ENCODE measurements around the gene KIF11. TPM values are rescaled to one million over a fixed set of nuclear protein-coding genes. Genes with fewer than 3 reads are reported as not detected.

Gene KIF11
- total and polyA plus RNA-seq, 2 experiments from 2014 or later, result 26.1 to 56.7 TPM

DNA sequence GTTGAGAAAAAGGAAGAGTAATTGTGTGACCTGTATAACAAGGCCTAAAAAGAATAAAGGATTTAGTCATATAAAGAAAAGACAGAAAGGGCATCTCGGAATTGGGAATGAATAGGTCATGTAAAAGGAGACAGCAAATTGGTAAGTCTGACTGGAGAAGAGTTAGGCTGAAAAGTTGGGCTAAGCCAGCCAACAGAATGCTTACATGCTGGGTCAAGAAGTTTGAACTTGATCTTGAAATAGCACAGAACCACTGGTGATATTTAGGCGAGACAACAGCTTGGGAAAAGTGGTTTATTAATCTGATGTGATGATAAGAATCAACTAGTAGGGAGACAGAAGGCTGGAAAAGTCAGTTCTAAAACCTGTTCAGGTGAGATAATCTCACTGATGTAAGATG is 23.9 kb upstream of the KIF11 start:
- H3K4me2 ChIP-seq, result no peak overlapping the region
- peaks cover 3% of the 10 kb centered on the region; the same call in 1 of the 2 replicates for H3F3A ChIP-seq (replicated peaks; ENCODE audit: low read depth)
- H3K4me3 ChIP-seq, result no peak overlapping the region
- peaks cover 25% of the 10 kb centered on the region for H3K36me3 Mint-ChIP-seq (ENCODE audit: low read depth)
- no peak overlapping the region for H3K27ac ChIP-seq (ENCODE audit: low read depth)
- ATAC-seq, result no peak
- no peaks in the 10 kb centered on the region for H3K36me3 ChIP-seq (ENCODE audit: insufficient read depth)
- peaks cover 9% of the 10 kb centered on the region for H3K27me3 ChIP-seq (ENCODE audit: insufficient read depth)
- peaks cover 2% of the 10 kb centered on the region for H3K27me3 Mint-ChIP-seq (ENCODE audit: insufficient read depth, low read depth, poor library complexity)
- peaks cover 17% of the 10 kb centered on the region for H3K4me1 ChIP-seq (ENCODE audit: insufficient read depth)
- no peak overlapping the region for H2AFZ ChIP-seq
- H3K4me1 Mint-ChIP-seq, result peaks cover 25% of the 10 kb centered on the region
- H3K9me3 Mint-ChIP-seq, result no peaks in the 10 kb centered on the region
- H3K9me2 ChIP-seq (ENCODE audit: insufficient read depth), result no peaks in the 10 kb centered on the region
- no peak overlapping the region for H3K4me3 Mint-ChIP-seq
- peaks cover 29% of the 10 kb centered on the region for H4K20me1 ChIP-seq (replicated peaks; ENCODE audit: insufficient read depth)
- DNase-seq (ENCODE audit: low spot score), result no peak
- peaks cover 90% of the 10 kb centered on the region for H3K79me2 ChIP-seq (replicated peaks; ENCODE audit: insufficient read depth)
- H3K27ac Mint-ChIP-seq, result no peak overlapping the region
- TF ChIP-seq, protein P1, sequence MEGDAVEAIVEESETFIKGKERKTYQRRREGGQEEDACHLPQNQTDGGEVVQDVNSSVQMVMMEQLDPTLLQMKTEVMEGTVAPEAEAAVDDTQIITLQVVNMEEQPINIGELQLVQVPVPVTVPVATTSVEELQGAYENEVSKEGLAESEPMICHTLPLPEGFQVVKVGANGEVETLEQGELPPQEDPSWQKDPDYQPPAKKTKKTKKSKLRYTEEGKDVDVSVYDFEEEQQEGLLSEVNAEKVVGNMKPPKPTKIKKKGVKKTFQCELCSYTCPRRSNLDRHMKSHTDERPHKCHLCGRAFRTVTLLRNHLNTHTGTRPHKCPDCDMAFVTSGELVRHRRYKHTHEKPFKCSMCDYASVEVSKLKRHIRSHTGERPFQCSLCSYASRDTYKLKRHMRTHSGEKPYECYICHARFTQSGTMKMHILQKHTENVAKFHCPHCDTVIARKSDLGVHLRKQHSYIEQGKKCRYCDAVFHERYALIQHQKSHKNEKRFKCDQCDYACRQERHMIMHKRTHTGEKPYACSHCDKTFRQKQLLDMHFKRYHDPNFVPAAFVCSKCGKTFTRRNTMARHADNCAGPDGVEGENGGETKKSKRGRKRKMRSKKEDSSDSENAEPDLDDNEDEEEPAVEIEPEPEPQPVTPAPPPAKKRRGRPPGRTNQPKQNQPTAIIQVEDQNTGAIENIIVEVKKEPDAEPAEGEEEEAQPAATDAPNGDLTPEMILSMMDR (conservative IDR thresholded peaks at IDR 0.05; ENCODE audit: low read depth in 2 of 2), result no peak
- no peak for TF ChIP-seq JUNB (IDR thresholded peaks at IDR 0.05; ENCODE audit: unreplicated experiment)
- TF ChIP-seq, protein P2, sequence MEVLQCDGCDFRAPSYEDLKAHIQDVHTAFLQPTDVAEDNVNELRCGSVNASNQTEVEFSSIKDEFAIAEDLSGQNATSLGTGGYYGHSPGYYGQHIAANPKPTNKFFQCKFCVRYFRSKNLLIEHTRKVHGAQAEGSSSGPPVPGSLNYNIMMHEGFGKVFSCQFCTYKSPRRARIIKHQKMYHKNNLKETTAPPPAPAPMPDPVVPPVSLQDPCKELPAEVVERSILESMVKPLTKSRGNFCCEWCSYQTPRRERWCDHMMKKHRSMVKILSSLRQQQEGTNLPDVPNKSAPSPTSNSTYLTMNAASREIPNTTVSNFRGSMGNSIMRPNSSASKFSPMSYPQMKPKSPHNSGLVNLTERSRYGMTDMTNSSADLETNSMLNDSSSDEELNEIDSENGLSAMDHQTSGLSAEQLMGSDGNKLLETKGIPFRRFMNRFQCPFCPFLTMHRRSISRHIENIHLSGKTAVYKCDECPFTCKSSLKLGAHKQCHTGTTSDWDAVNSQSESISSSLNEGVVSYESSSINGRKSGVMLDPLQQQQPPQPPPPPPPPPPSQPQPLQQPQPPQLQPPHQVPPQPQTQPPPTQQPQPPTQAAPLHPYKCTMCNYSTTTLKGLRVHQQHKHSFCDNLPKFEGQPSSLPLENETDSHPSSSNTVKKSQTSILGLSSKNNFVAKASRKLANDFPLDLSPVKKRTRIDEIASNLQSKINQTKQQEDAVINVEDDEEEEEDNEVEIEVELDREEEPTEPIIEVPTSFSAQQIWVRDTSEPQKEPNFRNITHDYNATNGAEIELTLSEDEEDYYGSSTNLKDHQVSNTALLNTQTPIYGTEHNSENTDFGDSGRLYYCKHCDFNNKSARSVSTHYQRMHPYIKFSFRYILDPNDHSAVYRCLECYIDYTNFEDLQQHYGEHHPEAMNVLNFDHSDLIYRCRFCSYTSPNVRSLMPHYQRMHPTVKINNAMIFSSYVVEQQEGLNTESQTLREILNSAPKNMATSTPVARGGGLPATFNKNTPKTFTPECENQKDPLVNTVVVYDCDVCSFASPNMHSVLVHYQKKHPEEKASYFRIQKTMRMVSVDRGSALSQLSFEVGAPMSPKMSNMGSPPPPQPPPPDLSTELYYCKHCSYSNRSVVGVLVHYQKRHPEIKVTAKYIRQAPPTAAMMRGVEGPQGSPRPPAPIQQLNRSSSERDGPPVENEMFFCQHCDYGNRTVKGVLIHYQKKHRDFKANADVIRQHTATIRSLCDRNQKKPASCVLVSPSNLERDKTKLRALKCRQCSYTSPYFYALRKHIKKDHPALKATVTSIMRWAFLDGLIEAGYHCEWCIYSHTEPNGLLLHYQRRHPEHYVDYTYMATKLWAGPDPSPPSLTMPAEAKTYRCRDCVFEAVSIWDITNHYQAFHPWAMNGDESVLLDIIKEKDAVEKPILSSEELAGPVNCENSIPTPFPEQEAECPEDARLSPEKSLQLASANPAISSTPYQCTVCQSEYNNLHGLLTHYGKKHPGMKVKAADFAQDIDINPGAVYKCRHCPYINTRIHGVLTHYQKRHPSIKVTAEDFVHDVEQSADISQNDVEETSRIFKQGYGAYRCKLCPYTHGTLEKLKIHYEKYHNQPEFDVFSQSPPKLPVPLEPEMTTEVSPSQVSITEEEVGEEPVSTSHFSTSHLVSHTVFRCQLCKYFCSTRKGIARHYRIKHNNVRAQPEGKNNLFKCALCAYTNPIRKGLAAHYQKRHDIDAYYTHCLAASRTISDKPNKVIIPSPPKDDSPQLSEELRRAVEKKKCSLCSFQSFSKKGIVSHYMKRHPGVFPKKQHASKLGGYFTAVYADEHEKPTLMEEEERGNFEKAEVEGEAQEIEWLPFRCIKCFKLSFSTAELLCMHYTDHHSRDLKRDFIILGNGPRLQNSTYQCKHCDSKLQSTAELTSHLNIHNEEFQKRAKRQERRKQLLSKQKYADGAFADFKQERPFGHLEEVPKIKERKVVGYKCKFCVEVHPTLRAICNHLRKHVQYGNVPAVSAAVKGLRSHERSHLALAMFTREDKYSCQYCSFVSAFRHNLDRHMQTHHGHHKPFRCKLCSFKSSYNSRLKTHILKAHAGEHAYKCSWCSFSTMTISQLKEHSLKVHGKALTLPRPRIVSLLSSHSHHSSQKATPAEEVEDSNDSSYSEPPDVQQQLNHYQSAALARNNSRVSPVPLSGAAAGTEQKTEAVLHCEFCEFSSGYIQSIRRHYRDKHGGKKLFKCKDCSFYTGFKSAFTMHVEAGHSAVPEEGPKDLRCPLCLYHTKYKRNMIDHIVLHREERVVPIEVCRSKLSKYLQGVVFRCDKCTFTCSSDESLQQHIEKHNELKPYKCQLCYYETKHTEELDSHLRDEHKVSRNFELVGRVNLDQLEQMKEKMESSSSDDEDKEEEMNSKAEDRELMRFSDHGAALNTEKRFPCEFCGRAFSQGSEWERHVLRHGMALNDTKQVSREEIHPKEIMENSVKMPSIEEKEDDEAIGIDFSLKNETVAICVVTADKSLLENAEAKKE (CRISPR knock-in tag; IDR thresholded peaks at IDR 0.05), result no peak
- TF ChIP-seq, protein P3, sequence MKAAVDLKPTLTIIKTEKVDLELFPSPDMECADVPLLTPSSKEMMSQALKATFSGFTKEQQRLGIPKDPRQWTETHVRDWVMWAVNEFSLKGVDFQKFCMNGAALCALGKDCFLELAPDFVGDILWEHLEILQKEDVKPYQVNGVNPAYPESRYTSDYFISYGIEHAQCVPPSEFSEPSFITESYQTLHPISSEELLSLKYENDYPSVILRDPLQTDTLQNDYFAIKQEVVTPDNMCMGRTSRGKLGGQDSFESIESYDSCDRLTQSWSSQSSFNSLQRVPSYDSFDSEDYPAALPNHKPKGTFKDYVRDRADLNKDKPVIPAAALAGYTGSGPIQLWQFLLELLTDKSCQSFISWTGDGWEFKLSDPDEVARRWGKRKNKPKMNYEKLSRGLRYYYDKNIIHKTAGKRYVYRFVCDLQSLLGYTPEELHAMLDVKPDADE (IDR thresholded peaks at IDR 0.05), result no peak
- no peak for TF ChIP-seq EZH2phosphoT487 (IDR thresholded peaks at IDR 0.05; ENCODE audit: unreplicated experiment)
- no peak for TF ChIP-seq EZH2 (IDR thresholded peaks at IDR 0.05; ENCODE audit: low read depth, unreplicated experiment)
- TF ChIP-seq, protein P4, sequence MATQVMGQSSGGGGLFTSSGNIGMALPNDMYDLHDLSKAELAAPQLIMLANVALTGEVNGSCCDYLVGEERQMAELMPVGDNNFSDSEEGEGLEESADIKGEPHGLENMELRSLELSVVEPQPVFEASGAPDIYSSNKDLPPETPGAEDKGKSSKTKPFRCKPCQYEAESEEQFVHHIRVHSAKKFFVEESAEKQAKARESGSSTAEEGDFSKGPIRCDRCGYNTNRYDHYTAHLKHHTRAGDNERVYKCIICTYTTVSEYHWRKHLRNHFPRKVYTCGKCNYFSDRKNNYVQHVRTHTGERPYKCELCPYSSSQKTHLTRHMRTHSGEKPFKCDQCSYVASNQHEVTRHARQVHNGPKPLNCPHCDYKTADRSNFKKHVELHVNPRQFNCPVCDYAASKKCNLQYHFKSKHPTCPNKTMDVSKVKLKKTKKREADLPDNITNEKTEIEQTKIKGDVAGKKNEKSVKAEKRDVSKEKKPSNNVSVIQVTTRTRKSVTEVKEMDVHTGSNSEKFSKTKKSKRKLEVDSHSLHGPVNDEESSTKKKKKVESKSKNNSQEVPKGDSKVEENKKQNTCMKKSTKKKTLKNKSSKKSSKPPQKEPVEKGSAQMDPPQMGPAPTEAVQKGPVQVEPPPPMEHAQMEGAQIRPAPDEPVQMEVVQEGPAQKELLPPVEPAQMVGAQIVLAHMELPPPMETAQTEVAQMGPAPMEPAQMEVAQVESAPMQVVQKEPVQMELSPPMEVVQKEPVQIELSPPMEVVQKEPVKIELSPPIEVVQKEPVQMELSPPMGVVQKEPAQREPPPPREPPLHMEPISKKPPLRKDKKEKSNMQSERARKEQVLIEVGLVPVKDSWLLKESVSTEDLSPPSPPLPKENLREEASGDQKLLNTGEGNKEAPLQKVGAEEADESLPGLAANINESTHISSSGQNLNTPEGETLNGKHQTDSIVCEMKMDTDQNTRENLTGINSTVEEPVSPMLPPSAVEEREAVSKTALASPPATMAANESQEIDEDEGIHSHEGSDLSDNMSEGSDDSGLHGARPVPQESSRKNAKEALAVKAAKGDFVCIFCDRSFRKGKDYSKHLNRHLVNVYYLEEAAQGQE (IDR thresholded peaks at IDR 0.05; ENCODE audit: unreplicated experiment), result no peak
- no peak for TF ChIP-seq CREB1 (CRISPR knock-in tag; IDR thresholded peaks at IDR 0.05; ENCODE audit: low read depth)
- TF ChIP-seq POLR2AphosphoS5 (IDR thresholded peaks at IDR 0.05; ENCODE audit: low read depth), result no peak
- TF ChIP-seq ZNF114 (CRISPR knock-in tag; IDR thresholded peaks at IDR 0.05), result no peak
- TF ChIP-seq NANOG (IDR thresholded peaks at IDR 0.05; ENCODE audit: borderline replicate concordance), result no peak
- TF ChIP-seq ZNF331 (CRISPR knock-in tag; IDR thresholded peaks at IDR 0.05; ENCODE audit: low read depth), result no peak
- no peak for TF ChIP-seq STAT1 (IDR thresholded peaks at IDR 0.05; ENCODE audit: unreplicated experiment)

Data from GM23338 (cell line).